ENCODE measurements around the gene DGCR2. TPM values are rescaled to one million over a fixed set of nuclear protein-coding genes. Genes with fewer than 3 reads are reported as not detected.

DGCR2 gene
- total RNA-seq, 1 experiment from 2014 or later: 18.6 TPM

DNA sequence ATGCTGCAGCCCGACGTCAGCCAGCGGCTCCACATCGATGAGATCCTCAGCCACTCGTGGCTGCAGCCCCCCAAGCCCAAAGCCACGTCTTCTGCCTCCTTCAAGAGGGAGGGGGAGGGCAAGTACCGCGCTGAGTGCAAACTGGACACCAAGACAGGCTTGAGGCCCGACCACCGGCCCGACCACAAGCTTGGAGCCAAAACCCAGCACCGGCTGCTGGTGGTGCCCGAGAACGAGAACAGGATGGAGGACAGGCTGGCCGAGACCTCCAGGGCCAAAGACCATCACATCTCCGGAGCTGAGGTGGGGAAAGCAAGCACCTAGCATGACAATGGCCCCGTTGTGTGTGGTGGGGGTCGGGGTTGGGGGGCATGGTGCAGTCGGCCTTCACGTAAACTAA is 9.9 kb upstream of the DGCR2 start:
- H3K27me3 ChIP-seq (ENCODE audit: low read length): no peaks in the 10 kb centered on the region
- H3K27ac ChIP-seq (ENCODE audit: low read length): no peak overlapping the region
- H2AFZ ChIP-seq (ENCODE audit: low read length): no peak overlapping the region
- H3K4me1 ChIP-seq (ENCODE audit: low read length): no peaks in the 10 kb centered on the region
- no peaks in the 10 kb centered on the region for H3K36me3 ChIP-seq (ENCODE audit: insufficient read depth, low read length)
- H3K9me3 ChIP-seq (ENCODE audit: low read length): no peaks in the 10 kb centered on the region
- H3K79me2 ChIP-seq (ENCODE audit: low read length): no peaks in the 10 kb centered on the region
- H3K9ac ChIP-seq (ENCODE audit: low read length): no peak overlapping the region
- H3K4me3 ChIP-seq (ENCODE audit: low read length): no peak overlapping the region
- no peaks in the 10 kb centered on the region for H3K9me2 ChIP-seq (replicated peaks; ENCODE audit: insufficient read depth, low read length)
- DNase-seq: no peak
- no peak overlapping the region for H3K4me2 ChIP-seq (ENCODE audit: low read depth, low read length, poor library complexity, severe bottlenecking)
- no peaks in the 10 kb centered on the region for H4K20me1 ChIP-seq (ENCODE audit: insufficient read depth, low read depth, low read length)

DNA sequence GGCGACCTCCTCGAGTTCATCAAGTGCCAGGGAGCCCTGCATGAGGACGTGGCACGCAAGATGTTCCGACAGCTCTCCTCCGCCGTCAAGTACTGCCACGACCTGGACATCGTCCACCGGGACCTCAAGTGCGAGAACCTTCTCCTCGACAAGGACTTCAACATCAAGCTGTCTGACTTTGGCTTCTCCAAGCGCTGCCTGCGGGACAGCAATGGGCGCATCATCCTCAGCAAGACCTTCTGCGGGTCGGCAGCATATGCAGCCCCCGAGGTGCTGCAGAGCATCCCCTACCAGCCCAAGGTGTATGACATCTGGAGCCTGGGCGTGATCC is 9.4 kb upstream of the DGCR2 start:
- Histone ChIP-seq H3K9ac (ENCODE audit: low read length) (no peak overlapping the region), H3K4me1 (ENCODE audit: low read length) (no peaks in the 10 kb centered on the region), H3K9me2 (replicated peaks; ENCODE audit: insufficient read depth, low read length) (no peaks in the 10 kb centered on the region), H3K4me3 (ENCODE audit: low read length) (no peak overlapping the region), H4K20me1 (ENCODE audit: insufficient read depth, low read depth, low read length) (no peaks in the 10 kb centered on the region), H3K36me3 (ENCODE audit: insufficient read depth, low read length) (no peaks in the 10 kb centered on the region), H3K9me3 (ENCODE audit: low read length) (no peaks in the 10 kb centered on the region), H3K27me3 (ENCODE audit: low read length) (no peaks in the 10 kb centered on the region), H2AFZ (ENCODE audit: low read length) (no peak overlapping the region), H3K79me2 (ENCODE audit: low read length) (no peaks in the 10 kb centered on the region), H3K27ac (ENCODE audit: low read length) (no peak overlapping the region), H3K4me2 (ENCODE audit: low read depth, low read length, poor library complexity, severe bottlenecking) (no peak overlapping the region)
- no peak for DNase-seq

DNA sequence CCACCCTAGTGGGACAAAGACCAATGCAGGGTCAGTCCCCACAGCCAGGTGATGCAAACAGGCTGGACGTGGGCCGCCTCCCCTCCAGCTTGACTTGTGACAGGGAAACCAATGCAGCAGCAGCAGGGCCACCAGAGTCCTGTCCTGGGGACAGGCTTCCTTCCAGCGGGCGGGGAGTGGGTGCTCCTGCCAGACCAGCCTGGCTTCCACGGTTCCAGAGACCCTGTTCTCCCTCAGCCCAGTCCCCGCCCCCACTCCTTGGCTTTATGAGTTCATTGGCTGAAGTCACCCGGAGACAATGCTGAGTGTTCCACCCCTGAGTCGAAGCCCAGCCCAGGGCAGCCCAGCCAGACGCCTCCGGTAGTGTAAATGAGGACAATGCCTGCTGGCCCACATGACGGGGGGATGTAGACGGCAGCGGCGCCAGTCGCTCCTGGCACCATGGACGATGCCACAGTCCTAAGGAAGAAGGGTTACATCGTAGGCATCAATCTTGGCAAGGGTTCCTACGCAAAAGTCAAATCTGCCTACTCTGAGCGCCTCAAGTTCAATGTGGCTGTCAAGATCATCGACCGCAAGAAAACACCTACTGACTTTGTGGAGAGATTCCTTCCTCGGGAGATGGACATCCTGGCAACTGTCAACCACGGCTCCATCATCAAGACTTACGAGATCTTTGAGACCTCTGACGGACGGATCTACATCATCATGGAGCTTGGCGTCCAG is 8.9 kb upstream of the DGCR2 start, which contains the start of gene TSSK2:
Gene TSSK2, plus strand, starts transcription at position 350 of the 726 bp plus-strand sequence. Its CDS starts 92 bp downstream, at position 442.
- Histone ChIP-seq H2AFZ (ENCODE audit: low read length) (no peak within 1 kb of the TSS), H3K27ac (ENCODE audit: low read length) (no peak within 1 kb of the TSS), H3K4me3 (ENCODE audit: low read length) (no peak within 1 kb of the TSS), H4K20me1 (ENCODE audit: insufficient read depth, low read depth, low read length) (no peaks in the 10 kb centered on the region), H3K36me3 (ENCODE audit: insufficient read depth, low read length) (no peaks in the 10 kb centered on the region), H3K9ac (ENCODE audit: low read length) (no peak within 1 kb of the TSS), H3K9me2 (replicated peaks; ENCODE audit: insufficient read depth, low read length) (no peaks in the 10 kb centered on the region), H3K4me2 (ENCODE audit: low read depth, low read length, poor library complexity, severe bottlenecking) (no peak within 1 kb of the TSS), H3K27me3 (ENCODE audit: low read length) (no peaks in the 10 kb centered on the region), H3K4me1 (ENCODE audit: low read length) (no peaks in the 10 kb centered on the region), H3K9me3 (ENCODE audit: low read length) (no peaks in the 10 kb centered on the region), H3K79me2 (ENCODE audit: low read length) (no peaks in the 10 kb centered on the region)
- DNase-seq: no peak

DNA sequence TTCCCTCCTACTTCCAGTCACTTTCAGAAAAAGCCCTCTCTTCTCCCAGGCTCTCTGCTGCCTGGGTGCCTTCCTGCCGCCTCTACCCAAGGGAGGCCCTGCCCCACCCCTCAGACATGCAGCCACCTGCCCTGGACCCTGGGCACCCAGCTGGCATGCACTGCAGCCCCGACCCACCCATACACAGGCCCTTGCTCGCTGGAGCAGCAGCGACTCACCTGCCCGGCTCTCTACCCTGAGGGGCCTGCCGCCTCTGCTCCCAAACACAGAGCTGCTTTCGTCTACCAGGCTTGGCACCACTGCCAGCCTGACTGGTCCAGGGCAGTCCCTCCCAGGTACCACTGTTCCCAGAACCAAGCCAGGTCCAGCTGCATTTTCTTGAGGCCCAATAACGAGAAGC is 7.7 kb upstream of the DGCR2 start:
- Histone ChIP-seq H3K9me2 (replicated peaks; ENCODE audit: insufficient read depth, low read length) (no peaks in the 10 kb centered on the region), H2AFZ (ENCODE audit: low read length) (no peak overlapping the region), H3K9me3 (ENCODE audit: low read length) (no peaks in the 10 kb centered on the region), H4K20me1 (ENCODE audit: insufficient read depth, low read depth, low read length) (no peaks in the 10 kb centered on the region), H3K27me3 (ENCODE audit: low read length) (no peaks in the 10 kb centered on the region), H3K4me1 (ENCODE audit: low read length) (no peaks in the 10 kb centered on the region), H3K79me2 (ENCODE audit: low read length) (no peaks in the 10 kb centered on the region), H3K36me3 (ENCODE audit: insufficient read depth, low read length) (no peaks in the 10 kb centered on the region), H3K4me3 (ENCODE audit: low read length) (no peak overlapping the region), H3K9ac (ENCODE audit: low read length) (no peak overlapping the region), H3K4me2 (ENCODE audit: low read depth, low read length, poor library complexity, severe bottlenecking) (no peak overlapping the region), H3K27ac (ENCODE audit: low read length) (no peak overlapping the region)
- no peak for DNase-seq

DNA sequence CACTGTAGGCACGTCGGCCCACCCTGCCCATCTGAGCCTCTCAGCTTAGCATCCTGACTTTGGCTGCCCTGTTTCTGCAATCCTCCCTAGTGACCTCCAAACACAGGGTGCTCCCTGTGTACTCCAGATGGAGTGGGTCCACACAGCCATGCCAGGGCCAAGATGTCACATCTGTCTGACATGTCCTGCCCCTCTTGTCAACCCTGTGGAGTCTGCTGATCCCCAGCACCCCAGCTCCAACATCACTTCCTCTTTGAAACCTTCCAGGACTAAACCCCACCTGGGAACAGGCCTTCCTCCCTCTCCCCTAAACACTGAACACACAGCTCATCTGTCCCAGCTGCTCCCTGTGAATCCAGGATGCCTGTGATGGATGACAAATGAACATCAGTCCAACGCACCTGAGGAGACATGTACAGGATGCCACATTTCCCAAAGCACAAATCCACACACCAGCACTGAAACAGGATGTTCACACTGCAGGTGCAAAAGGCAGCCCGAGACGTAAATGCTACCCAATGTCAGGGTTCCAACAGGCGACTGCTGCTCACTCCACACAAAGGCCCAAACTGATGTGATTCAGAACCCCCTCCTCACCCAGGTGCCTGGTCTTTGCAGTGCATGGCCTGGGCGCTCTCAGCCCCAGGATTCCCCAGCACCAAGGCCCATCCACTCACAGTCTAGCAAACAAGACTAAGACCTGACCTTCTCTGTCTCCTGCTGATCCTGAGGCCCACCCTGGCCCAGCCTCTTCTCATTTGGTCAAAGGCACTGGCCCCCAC is 6.9 kb upstream of the DGCR2 start:
- no peaks in the 10 kb centered on the region for H3K9me3 ChIP-seq (ENCODE audit: low read length)
- H4K20me1 ChIP-seq (ENCODE audit: insufficient read depth, low read depth, low read length): no peaks in the 10 kb centered on the region
- H2AFZ ChIP-seq (ENCODE audit: low read length): no peak overlapping the region
- H3K9ac ChIP-seq (ENCODE audit: low read length): no peak overlapping the region
- H3K4me3 ChIP-seq (ENCODE audit: low read length): no peak overlapping the region
- H3K27me3 ChIP-seq (ENCODE audit: low read length): no peaks in the 10 kb centered on the region
- no peak for DNase-seq
- no peak overlapping the region for H3K27ac ChIP-seq (ENCODE audit: low read length)
- H3K4me1 ChIP-seq (ENCODE audit: low read length): no peaks in the 10 kb centered on the region
- H3K79me2 ChIP-seq (ENCODE audit: low read length): no peaks in the 10 kb centered on the region
- no peak overlapping the region for H3K4me2 ChIP-seq (ENCODE audit: low read depth, low read length, poor library complexity, severe bottlenecking)
- no peaks in the 10 kb centered on the region for H3K36me3 ChIP-seq (ENCODE audit: insufficient read depth, low read length)
- H3K9me2 ChIP-seq (replicated peaks; ENCODE audit: insufficient read depth, low read length): no peaks in the 10 kb centered on the region

DNA sequence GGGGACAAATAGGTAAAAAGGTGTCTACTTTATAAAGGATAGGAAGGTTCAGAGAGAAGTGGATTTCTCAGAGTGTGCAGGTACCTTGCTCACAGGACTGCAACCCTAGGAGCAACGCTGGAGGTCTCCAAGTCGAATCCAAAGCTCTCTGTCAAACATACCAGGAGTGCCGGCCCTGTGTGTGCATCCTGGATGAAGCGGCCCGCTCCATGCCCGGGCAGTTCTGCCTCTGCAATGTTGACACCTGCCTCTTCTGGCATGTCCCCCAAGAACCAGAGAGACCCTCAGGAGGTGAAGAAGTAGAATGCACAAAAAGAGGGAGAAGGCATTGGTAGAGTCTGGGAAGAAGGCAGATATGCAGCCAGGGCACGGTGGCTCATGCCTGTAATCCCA is 5.8 kb upstream of the DGCR2 start:
- Histone ChIP-seq H3K27me3 (ENCODE audit: low read length) (no peaks in the 10 kb centered on the region), H3K79me2 (ENCODE audit: low read length) (no peaks in the 10 kb centered on the region), H3K27ac (ENCODE audit: low read length) (no peak overlapping the region), H3K9ac (ENCODE audit: low read length) (no peak overlapping the region), H3K4me1 (ENCODE audit: low read length) (peaks cover 4% of the 10 kb centered on the region), H2AFZ (ENCODE audit: low read length) (no peak overlapping the region), H3K9me3 (ENCODE audit: low read length) (no peaks in the 10 kb centered on the region), H3K4me3 (ENCODE audit: low read length) (no peak overlapping the region), H3K4me2 (ENCODE audit: low read depth, low read length, poor library complexity, severe bottlenecking) (no peak overlapping the region), H4K20me1 (ENCODE audit: insufficient read depth, low read depth, low read length) (no peaks in the 10 kb centered on the region), H3K9me2 (replicated peaks; ENCODE audit: insufficient read depth, low read length) (no peaks in the 10 kb centered on the region), H3K36me3 (ENCODE audit: insufficient read depth, low read length) (no peaks in the 10 kb centered on the region)
- DNase-seq: no peak

DNA sequence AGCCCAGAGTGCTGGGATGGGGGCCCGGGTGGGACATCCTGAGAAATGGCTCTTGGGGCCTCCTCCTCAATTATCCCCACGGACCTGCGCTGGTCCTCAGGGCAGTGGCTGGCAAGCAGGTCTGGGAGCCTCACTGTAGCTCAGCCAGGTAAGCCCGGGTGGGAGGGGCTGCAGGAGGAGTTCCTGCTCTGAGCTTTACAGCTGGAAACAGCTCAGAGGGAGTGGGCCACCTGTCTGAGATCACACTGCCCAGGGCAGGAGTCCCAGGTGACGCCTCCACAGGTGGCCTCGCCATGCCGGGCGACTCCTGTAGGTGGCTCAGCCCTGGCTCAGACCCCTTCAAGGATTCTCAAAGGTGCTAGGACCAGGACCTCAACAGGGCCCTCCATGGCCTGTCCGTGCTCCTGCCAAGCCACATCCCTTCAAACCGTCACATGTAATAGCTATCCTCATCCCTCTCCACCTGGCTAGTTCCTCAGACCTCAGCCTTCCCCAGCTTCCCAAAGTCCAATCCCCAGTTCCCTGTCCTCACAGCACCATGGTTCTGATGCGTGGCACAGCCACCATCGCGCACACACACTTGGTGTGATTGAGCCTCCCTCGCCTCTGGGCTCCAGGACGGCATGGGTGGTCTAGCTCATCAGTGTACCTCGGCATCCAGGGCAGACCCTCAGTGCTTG is 5.3 kb upstream of the DGCR2 start:
- peaks cover 10% of the 10 kb centered on the region for H3K4me1 ChIP-seq (ENCODE audit: low read length)
- H4K20me1 ChIP-seq (ENCODE audit: insufficient read depth, low read depth, low read length): no peaks in the 10 kb centered on the region
- H3K36me3 ChIP-seq (ENCODE audit: insufficient read depth, low read length): no peaks in the 10 kb centered on the region
- H3K9me3 ChIP-seq (ENCODE audit: low read length): no peaks in the 10 kb centered on the region
- no peaks in the 10 kb centered on the region for H3K27me3 ChIP-seq (ENCODE audit: low read length)
- H2AFZ ChIP-seq (ENCODE audit: low read length): no peak overlapping the region
- H3K4me2 ChIP-seq (ENCODE audit: low read depth, low read length, poor library complexity, severe bottlenecking): no peak overlapping the region
- no peaks in the 10 kb centered on the region for H3K79me2 ChIP-seq (ENCODE audit: low read length)
- no peak overlapping the region for H3K9ac ChIP-seq (ENCODE audit: low read length)
- H3K27ac ChIP-seq (ENCODE audit: low read length): no peak overlapping the region
- no peaks in the 10 kb centered on the region for H3K9me2 ChIP-seq (replicated peaks; ENCODE audit: insufficient read depth, low read length)
- H3K4me3 ChIP-seq (ENCODE audit: low read length): no peak overlapping the region
- DNase-seq: no peak

Data from Karpas-422 (cell line).